ENCODE data around the gene NXPH4.

GRCh38 chr12:57223191-57224165 is 6.9 kb downstream of the NXPH4 start:
- peak; percentile 14 for TF ChIP-seq EZH2 (IDR thresholded peaks at IDR 0.05; ENCODE audit: borderline replicate concordance, insufficient read depth, low read depth, low read length, poor library complexity, severe bottlenecking)
- TF ChIP-seq CTCF (IDR thresholded peaks at IDR 0.05), result no peak

Measured in B cell (primary cell).